ENCODE results near the gene EHD4. TPM values are rescaled to one million over a fixed set of nuclear protein-coding genes. Genes with fewer than 3 reads are reported as not detected.

EHD4 gene
- total RNA-seq, 1 experiment from 2014 or later = 20.2 TPM

DNA sequence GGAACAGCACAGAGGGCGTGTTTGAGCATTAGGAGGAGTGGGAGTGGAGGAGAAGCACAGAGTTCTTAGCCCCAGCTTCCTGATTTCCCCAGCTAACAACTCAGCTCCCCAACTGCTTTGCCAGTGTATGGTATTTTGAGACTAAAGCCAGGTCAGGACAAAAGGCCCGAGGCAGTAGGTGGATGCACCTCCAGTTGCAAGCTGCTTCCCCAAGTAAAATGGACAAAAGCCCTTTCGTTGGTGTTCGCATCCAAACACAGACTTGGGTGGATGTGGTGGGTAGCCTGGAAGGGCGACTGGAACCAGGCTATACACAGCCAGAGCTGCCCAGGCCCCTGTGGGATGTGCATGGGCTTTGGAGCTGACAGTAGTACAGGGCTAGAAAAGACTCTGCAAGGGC is 12.3 kb upstream of the EHD4 start:
- TF ChIP-seq, protein P1, sequence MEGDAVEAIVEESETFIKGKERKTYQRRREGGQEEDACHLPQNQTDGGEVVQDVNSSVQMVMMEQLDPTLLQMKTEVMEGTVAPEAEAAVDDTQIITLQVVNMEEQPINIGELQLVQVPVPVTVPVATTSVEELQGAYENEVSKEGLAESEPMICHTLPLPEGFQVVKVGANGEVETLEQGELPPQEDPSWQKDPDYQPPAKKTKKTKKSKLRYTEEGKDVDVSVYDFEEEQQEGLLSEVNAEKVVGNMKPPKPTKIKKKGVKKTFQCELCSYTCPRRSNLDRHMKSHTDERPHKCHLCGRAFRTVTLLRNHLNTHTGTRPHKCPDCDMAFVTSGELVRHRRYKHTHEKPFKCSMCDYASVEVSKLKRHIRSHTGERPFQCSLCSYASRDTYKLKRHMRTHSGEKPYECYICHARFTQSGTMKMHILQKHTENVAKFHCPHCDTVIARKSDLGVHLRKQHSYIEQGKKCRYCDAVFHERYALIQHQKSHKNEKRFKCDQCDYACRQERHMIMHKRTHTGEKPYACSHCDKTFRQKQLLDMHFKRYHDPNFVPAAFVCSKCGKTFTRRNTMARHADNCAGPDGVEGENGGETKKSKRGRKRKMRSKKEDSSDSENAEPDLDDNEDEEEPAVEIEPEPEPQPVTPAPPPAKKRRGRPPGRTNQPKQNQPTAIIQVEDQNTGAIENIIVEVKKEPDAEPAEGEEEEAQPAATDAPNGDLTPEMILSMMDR (IDR thresholded peaks at IDR 0.05; ENCODE audit: unreplicated experiment) = no peak
- CTCF ChIA-PET = no interaction called here
- H3K4me1 Mint-ChIP-seq (ENCODE audit: low read depth, unreplicated experiment) = no peaks in the 10 kb centered on the region
- no peak overlapping the region for H3K27ac Mint-ChIP-seq (ENCODE audit: unreplicated experiment)
- BruUV-seq (replicated peaks) = no TSS peak
- H3K4me3 Mint-ChIP-seq (ENCODE audit: low read depth, unreplicated experiment) = no peak overlapping the region
- H3K9me3 Mint-ChIP-seq (ENCODE audit: low read depth, unreplicated experiment) = no peaks in the 10 kb centered on the region
- no peak for DNase-seq
- H3K36me3 Mint-ChIP-seq (ENCODE audit: insufficient read depth, unreplicated experiment) = no peaks in the 10 kb centered on the region
- intact Hi-C loops (cut with micrococcal nuclease; ENCODE audit: unreplicated experiment) = loop anchor here (5.0 kb wide), 1 partner anchor 153 kb away; no protein-coding TSS in a partner anchor
- no peaks in the 10 kb centered on the region for H3K27me3 Mint-ChIP-seq (ENCODE audit: unreplicated experiment)

DNA sequence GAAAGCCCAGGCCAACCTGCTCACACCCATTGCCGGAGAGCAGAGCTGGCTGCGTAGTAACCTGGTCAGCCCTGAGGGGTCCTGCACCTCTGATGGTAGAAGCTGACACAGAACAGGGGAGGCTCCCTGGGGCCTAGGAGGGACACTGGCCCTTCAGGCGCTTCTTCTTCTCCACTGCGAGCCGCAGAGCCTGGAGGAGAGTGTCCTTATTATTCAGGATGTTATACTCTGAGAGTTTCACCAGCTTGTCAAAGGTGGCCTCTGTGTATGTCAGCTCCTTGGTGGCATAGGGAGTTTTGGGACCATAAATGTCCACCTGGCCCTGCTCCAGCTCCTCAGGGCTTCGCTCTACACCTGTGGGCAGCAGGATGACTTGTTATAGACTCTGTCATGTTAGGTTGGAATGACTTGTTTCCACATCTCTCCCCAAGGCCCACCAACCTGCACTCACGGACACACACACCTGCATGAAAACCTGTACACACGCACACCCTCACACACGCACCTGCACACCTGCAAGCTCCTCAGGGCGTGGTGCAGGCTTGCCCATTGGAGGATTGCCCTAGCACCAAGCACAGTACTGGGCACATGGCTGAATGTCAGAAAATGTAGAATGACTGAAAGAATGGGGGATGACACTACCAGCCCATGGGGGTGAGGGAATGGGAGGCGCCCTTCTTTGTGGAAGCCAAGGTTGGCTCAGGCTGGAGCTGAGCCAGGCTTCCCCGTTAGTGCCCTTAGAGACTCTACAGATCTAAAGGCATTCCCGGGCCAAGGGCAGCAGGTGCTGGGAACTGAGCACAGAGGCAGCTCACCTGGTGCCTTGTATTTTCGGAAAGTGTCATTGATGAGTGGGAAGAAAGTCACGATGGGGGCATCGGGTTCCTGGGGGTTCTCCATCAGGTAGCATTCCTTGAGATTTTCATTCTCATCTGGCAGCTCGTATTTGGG is 11.5 kb upstream of the EHD4 start:
- CTCF ChIA-PET = no interaction called here
- intact Hi-C loops (cut with micrococcal nuclease; ENCODE audit: unreplicated experiment) = no loop called here
- no peaks in the 10 kb centered on the region for H3K4me1 Mint-ChIP-seq (ENCODE audit: low read depth, unreplicated experiment)
- DNase-seq = no peak
- H3K9me3 Mint-ChIP-seq (ENCODE audit: low read depth, unreplicated experiment) = no peaks in the 10 kb centered on the region
- H3K27me3 Mint-ChIP-seq (ENCODE audit: unreplicated experiment) = no peaks in the 10 kb centered on the region
- H3K4me3 Mint-ChIP-seq (ENCODE audit: low read depth, unreplicated experiment) = no peak overlapping the region
- H3K27ac Mint-ChIP-seq (ENCODE audit: unreplicated experiment) = no peak overlapping the region
- BruUV-seq (replicated peaks) = no TSS peak
- no peaks in the 10 kb centered on the region for H3K36me3 Mint-ChIP-seq (ENCODE audit: insufficient read depth, unreplicated experiment)
- TF ChIP-seq, protein P1 (IDR thresholded peaks at IDR 0.05; ENCODE audit: unreplicated experiment) = no peak

DNA sequence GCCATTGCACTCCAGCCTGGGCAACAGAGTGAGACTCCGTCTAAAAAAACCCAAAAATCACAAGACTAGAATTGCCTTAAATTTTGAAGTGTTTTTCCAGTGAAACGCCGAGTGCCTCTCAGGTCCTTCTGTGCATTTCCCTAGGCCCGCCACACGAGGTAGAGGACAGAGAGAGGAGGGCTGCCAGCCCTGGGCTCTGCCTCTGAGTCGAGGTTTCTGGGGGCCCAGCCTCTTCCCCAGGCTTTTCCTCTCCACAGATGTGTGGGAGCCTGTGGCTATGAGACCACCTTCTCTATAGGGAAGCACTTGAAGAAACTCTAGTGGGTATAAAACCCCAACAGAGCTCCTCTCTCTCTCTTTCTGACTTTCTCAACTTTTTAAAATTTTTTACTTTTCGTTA is 10.9 kb upstream of the EHD4 start:
- CTCF ChIA-PET = no interaction called here
- no peak for DNase-seq
- no peak overlapping the region for H3K27ac Mint-ChIP-seq (ENCODE audit: unreplicated experiment)
- BruUV-seq (replicated peaks) = no TSS peak
- TF ChIP-seq, protein P1 (IDR thresholded peaks at IDR 0.05; ENCODE audit: unreplicated experiment) = no peak
- no peaks in the 10 kb centered on the region for H3K36me3 Mint-ChIP-seq (ENCODE audit: insufficient read depth, unreplicated experiment)
- H3K27me3 Mint-ChIP-seq (ENCODE audit: unreplicated experiment) = no peaks in the 10 kb centered on the region
- H3K9me3 Mint-ChIP-seq (ENCODE audit: low read depth, unreplicated experiment) = no peaks in the 10 kb centered on the region
- intact Hi-C loops (cut with micrococcal nuclease; ENCODE audit: unreplicated experiment) = no loop called here
- no peak overlapping the region for H3K4me3 Mint-ChIP-seq (ENCODE audit: low read depth, unreplicated experiment)
- H3K4me1 Mint-ChIP-seq (ENCODE audit: low read depth, unreplicated experiment) = no peaks in the 10 kb centered on the region

DNA sequence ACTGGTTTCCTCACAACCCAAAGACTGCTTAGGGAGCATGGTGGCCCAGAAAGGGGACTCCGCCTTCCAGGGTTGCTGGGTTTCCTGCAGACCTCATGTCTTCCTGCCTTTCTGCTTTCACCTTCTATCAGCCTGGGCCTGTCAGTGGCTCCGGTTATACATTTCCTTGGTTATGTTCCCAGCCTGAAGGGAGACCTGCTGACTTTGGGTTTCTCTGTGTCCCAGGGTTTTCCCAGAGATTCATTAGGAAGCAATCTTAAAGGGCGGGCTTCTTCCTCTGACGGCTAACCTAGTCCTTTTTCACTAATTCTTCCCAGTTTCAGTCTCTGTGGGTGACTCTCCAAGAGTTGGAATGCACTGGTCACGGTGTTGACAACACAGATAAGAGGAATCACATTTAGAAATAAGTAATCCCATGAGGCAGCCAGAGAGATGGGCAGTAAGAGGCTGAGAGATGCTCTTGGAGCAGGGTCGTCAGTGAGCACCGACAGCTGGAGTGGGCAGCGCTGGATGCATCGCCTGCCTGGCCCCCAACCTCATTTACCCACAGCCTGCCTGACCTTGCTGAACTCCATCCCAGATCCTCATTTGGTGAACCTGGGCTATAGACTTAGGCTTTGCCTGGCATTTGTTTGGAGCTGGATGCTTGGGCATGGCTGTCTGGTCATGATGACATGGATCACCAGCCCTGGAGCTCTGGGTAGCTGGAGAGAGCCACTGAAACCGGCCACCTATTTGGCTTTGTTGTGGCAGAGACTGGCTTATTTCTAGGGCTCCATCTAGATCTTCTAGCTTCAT is 10.0 kb upstream of the EHD4 start:
- intact Hi-C loops (cut with micrococcal nuclease; ENCODE audit: unreplicated experiment) = no loop called here
- BruUV-seq (replicated peaks) = no TSS peak

More for the DNA sequence above, 10.0 kb upstream of the EHD4 start:
- no peaks in the 10 kb centered on the region for H3K9me3 Mint-ChIP-seq (ENCODE audit: low read depth, unreplicated experiment)
- H3K27ac Mint-ChIP-seq (ENCODE audit: unreplicated experiment) = no peak overlapping the region
- CTCF ChIA-PET = no interaction called here
- H3K4me1 Mint-ChIP-seq (ENCODE audit: low read depth, unreplicated experiment) = no peaks in the 10 kb centered on the region
- H3K27me3 Mint-ChIP-seq (ENCODE audit: unreplicated experiment) = no peaks in the 10 kb centered on the region
- no peak overlapping the region for H3K4me3 Mint-ChIP-seq (ENCODE audit: low read depth, unreplicated experiment)
- TF ChIP-seq, protein P1 (IDR thresholded peaks at IDR 0.05; ENCODE audit: unreplicated experiment) = no peak
- H3K36me3 Mint-ChIP-seq (ENCODE audit: insufficient read depth, unreplicated experiment) = no peaks in the 10 kb centered on the region
- DNase-seq = no peak

Data from Calu3 (cell line).